HL-60 (cell line): ENCODE data around the gene AQP7.

Experiments used
- DNase-seq, 2 experiments: peaks; one replicate each; pipeline ENCODE4 v3.0.0-alpha.2; 2010 to 2020; ENCODE audit warnings: low read depth in 1 of 2, low spot score in 1 of 2
- H3K27ac ChIP-seq: fragments of 250-450 bp; sonication (Bioruptor Pico); replicated peaks from 2 replicates; pipeline ENCODE4 v1.5.1; 2020; ENCODE audit warnings: mild to moderate bottlenecking, moderate library complexity
- H3K27me3 ChIP-seq: fragments of 250-450 bp; sonication (Bioruptor Pico); 2 replicates; pipeline ENCODE4 v1.5.1; 2021; ENCODE audit warnings: mild to moderate bottlenecking, moderate library complexity; ENCODE audit not compliant: insufficient read depth, poor library complexity, severe bottlenecking
- H3K4me3 ChIP-seq: replicated peaks from 2 replicates; pipeline ENCODE4 v1.5.1; 2011; ENCODE audit warnings: mild to moderate bottlenecking, control low read depth, low read length; ENCODE audit not compliant: insufficient read depth
- CTCF ChIP-seq: IDR thresholded peaks from one replicate; pipeline ENCODE4 v1.5.1; 2011; ENCODE audit warnings: low read length, control low read depth, inconsistent platforms; ENCODE audit not compliant: insufficient read depth
- GABPA ChIP-seq: IDR thresholded peaks from 2 replicates; pipeline ENCODE4 v1.6.1; 2012; ENCODE audit warnings: low read depth
- POLR2AphosphoS5 ChIP-seq: IDR thresholded peaks from 2 replicates; pipeline ENCODE4 v1.6.1; 2012; ENCODE audit warnings: low read depth
- REST ChIP-seq: IDR thresholded peaks from 2 replicates; pipeline ENCODE4 v1.6.1; 2012; ENCODE audit warnings: low read depth; ENCODE audit not compliant: insufficient replicate concordance
- SPI1 ChIP-seq: IDR thresholded peaks from 2 replicates; pipeline ENCODE4 v1.6.1; 2012; ENCODE audit warnings: low read depth, mild to moderate bottlenecking, borderline replicate concordance

Gene AQP7

DNA sequence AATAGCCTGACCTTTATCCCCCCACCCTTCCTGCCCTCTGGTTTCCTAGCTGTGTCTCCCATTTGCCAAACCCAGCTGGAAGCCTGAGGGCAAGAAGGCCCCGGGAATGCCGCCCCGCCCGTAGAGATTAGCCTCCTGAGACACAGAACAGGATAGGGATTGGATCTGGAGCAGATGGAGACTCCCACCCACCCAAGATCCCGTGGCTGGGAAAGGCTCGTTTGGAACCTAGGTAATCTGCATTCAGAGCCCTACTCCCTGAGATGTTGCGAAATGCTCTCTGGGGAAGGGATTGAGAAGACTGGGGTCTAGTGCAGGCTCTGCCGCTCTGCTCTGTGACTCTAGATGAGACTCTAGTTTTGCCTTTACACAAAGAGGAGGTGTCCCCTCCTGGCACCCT is 34.1 kb upstream of the AQP7 start:
- TF ChIP-seq POLR2AphosphoS5 (no peak), CTCF (no peak), REST (no peak)
- H3K27me3 ChIP-seq: no peaks in the 10 kb centered on the region
- DNase-seq: no peak
- no peak overlapping the region for H3K4me3 ChIP-seq
- no peak overlapping the region for H3K27ac ChIP-seq

GRCh38 chr9:33435821-33436277 is 33.5 kb upstream of the AQP7 start:
- no peak for TF ChIP-seq GABPA
- no peak overlapping the region for H3K27ac ChIP-seq
- H3K4me3 ChIP-seq: no peak overlapping the region
- H3K27me3 ChIP-seq: no peaks in the 10 kb centered on the region
- no peak for DNase-seq

DNA sequence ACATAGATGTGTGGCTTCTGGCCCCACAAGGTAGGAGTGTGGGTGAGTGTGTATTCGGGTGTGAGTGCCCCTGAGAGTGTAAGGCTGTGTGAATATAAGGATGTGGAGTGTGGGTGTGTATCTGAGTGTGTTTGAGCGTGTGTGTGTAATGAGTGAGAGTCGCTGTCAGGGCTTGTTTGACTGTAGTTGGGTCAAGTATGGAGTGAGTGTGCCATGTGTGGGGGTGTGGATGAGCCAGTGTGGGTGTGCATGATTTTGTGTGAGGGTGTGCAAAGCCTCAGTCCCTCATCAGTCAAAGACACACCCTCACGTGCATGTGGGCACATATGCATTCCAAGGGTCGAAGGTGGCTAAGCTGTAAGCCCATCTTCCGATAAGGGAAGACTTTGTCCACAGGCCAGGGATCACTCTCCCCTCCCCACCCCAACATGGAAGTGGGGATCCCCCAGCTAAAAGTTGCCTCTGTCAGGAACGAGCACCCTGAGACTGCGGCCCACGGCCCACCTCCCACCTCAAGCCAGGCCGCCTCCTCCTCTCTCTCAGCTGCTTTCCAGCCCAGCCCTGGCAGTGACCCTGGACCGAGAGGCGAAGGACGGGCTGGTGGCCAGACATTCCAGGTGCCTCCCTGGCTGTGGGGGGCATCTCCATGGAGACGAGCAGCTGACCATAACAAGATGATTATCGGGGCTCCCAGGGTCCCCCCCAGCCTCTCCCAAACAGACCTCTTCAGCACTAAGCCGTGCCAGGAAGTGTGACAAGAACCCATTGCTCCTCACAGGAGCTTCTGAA is 32.1 kb upstream of the AQP7 start:
- TF ChIP-seq GABPA (no peak), CTCF (no peak), REST (no peak), SPI1 (no peak)

DNA sequence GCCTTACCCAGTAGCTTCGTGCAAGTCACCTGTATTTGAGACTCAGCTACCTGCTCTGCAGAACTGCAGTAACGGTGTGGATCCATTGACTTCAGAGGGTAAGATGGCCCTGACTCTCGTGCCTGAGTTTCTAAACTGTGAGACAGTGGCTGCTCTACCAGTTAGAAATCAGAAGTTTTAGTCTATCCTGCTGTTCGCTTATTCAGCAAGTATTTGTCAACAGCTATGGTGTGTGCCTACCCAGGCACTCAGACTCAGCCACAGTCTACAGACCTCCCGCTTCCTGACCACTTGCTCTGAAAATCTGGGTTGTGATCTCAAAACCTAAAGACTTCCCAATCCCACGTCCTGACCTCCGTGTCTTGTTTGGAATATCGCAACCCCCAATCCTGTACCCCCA is 31.5 kb upstream of the AQP7 start:
- Histone ChIP-seq H3K27me3 (no peaks in the 10 kb centered on the region), H3K27ac (no peak overlapping the region), H3K4me3 (no peak overlapping the region)
- TF ChIP-seq REST (no peak), GABPA (no peak), POLR2AphosphoS5 (no peak), CTCF (no peak), SPI1 (no peak)
- no peak for DNase-seq

More for the DNA sequence above, 32.1 kb upstream of the AQP7 start:
- Histone ChIP-seq H3K27ac (no peak overlapping the region), H3K27me3 (no peaks in the 10 kb centered on the region), H3K4me3 (no peak overlapping the region)
- DNase-seq: no peak
